KBM-7 (cell line): ENCODE data around the gene DCLRE1B.

Source experiments
- DNase-seq: peaks from one replicate; pipeline ENCODE4 v3.0.0-alpha.2; 2015
- in situ Hi-C: fragments of 300-500 bp; cut with MboI; formaldehyde crosslinking; loops from 2 replicates; pipeline ENCODE4 v1.14.3; 2020; ENCODE audit warnings: low sequenced_read_pairs, low pct_unique_long_range_greater_than_20kb, mixed read lengths

Gene DCLRE1B

DNA sequence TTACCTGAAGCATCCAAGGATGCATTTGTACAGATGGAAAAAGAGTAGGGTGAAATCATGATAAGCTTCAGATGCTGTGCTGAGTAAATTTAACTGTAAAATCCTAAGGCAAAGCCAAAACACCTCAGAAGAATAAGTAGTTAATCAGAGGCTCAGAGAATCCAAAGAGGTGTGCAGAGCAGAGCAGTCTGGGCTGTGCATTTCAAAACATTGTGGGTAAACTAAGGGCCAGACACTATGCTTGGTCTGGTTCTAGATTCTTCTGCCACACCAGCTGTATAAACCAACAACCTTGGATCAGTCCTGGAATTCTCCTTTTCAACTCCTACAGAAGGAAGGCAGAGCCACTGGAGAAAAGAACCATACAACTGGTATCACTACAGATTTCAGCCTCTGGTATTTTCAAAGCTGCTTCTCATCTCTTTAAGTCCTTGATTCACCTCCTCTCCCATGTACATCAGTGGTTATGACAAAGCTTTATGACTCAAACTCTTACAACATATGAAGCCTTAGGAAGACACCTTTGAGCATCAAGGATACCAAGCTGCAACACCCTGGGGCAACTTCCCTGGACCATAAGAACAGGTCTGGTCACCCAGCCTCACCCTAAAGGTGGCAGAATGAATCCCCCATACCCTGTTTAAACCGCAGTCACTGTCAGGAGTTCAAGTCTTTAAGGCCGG lies 12.4 kb downstream of the DCLRE1B start:
- in situ Hi-C loops = no loop called here
- no peak for DNase-seq

- DNase-seq = no peak
- in situ Hi-C loops = no loop called here
Measured at GRCh38 chr1:113918243-113918642, 13.1 kb downstream of the DCLRE1B start.

DNA sequence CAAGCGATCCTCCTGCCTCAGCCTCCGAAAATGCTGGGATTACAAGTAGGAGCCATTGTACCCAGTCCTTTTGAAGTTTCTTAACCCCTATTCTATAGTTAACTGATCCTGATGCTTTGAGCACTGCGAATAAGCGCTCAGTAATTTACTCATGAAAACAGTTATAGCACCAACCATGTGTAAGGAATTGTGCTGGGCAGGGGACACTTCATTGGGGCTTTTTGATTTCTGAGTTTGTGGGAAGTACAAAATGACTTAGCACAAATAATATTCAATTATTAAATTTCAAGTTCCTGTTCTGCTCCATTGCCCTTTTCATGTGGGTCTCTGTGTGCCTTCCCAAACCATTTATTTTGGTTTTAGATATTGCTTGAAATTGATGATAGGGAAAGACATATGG lies 17.8 kb downstream of the DCLRE1B start:
- no peak for DNase-seq
- in situ Hi-C loops = no loop called here

DNA sequence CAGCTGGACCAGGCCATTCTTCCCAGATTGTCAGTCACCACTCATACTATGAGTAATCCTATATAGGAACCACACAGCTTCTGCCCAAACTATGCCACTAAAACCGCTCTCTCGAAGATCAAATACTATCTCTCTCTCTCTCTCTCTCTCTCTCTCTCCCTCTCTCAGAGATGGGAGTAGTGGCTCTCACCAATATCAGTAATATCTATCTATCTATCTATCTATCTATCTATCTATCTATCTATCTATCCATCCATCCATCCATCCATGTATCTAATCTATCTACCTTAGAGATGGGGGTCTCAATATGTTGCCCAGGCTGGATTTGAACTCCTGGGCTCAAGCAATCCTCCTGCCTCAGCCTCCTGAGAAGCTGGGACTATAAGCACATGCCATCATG lies 19.3 kb downstream of the DCLRE1B start:
- DNase-seq = no peak
- in situ Hi-C loops = no loop called here

DNA sequence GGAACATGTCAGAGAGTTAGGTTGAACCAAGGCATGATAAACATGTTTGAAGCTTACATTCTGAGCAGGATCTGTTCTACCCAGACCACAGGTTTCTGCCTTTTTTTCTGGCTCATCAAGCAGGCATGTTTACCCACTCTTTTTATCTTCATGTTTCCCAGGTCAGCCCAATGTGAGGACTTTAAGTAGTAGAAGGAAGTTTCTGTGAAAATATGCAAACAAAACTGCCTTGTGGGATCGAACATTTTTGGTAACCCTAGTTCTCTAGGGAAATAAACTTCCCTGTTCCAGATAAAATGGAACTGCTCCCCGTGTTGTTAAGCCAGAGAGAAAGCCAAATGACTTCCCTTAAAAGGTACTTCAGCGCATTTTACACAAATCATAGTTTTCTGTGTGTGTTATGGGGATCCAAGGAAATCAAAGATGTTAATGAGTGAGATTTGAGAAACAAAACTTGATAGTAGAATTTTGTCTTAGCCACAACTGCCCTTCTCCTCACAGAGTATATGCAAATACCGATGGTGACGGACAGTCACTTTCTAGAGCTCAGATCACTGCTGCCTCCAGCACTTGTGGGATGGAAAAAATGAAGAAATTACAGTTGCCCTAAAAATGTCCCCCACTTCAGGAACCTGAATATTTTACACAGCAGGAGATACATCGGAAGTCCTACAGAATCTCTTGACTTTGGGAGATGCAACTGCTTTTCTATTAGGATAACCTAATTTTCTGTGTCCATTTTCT lies 23.2 kb downstream of the DCLRE1B start:
- in situ Hi-C loops = no loop called here
- peak; percentile 44 for DNase-seq

- DNase-seq = peak; percentile 93
- in situ Hi-C loops = no loop called here
Measured at GRCh38 chr1:113928941-113929749, 24.0 kb downstream of the DCLRE1B start, which contains the start of gene HIPK1. Gene HIPK1, plus strand, starts transcription at chr1:113929324.

GRCh38 chr1:113929750-113930498 lies 24.8 kb downstream of the DCLRE1B start:
- in situ Hi-C loops = no loop called here
- peak; percentile 62 for DNase-seq

- peak; percentile 71 for DNase-seq
Measured at GRCh38 chr1:113930499-113931161, 25.5 kb downstream of the DCLRE1B start.

DNA sequence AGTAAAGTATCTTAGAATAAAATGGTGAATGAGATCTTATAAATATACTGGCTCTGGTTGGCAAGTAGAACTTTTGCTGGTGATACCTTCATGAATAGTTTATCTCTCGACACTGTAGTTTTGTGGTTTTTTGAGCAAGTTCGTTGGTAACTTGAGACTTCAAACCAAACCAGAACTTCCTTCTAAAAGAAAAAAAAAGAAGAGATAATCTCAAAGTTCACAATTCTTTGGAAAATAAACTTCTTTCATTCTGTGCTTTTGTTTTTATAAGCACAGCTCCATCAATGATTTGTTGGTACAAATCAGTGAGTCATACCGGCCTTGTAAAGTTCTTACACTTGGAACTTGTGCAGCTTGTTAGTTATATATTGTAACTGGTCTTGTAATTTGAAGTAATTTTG lies 26.3 kb downstream of the DCLRE1B start:
- DNase-seq = peak; percentile 80
- in situ Hi-C loops = no loop called here

More at GRCh38 chr1:113930499-113931161, 25.5 kb downstream of the DCLRE1B start:
- in situ Hi-C loops = no loop called here

DNA sequence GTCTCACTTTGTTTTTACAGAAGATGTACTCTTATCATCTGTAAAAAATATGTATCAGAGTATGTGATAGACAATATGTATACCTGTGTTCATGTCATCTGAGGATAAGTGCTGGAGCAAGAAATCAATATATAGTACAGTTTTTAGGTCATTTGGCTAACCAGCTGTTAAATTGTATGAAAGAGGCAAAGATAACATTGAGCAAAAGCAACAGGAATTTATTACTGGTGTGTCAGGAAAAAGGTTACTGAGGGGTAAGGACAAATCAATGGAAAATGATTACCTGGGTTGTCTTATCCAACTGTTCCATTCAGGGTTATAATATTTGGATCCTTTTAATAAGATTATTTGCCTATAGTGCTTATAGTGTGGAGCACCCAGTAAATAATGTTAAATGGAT lies 28.9 kb downstream of the DCLRE1B start:
- DNase-seq = no peak
- in situ Hi-C loops = no loop called here

DNA sequence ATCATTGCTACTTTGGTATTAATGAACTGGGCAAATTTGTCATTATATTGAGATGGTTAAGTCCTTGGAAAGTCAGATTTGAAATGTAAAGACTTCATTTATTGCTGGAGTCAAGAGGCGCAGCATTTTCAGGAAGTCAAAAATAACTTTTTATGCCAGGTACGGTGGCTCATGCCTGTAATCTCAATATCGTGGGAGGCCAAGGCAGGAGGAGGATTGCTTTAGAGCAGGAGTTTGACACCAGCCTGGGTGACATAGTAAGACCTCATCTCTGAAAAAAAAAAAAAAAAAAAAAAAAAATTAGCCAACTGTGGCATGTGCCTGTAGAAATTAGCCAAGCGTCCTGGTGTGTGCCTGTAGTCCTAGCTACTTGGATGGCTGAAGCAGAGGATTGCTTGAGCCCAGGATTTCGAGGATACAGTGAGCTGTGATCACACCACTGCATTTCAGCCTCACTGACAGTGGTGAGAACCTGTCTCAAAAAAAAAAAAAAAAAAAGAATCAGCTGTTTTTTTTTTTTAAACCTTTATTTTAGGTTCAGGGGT lies 29.5 kb downstream of the DCLRE1B start:
- in situ Hi-C loops = no loop called here
- no peak for DNase-seq

DNA sequence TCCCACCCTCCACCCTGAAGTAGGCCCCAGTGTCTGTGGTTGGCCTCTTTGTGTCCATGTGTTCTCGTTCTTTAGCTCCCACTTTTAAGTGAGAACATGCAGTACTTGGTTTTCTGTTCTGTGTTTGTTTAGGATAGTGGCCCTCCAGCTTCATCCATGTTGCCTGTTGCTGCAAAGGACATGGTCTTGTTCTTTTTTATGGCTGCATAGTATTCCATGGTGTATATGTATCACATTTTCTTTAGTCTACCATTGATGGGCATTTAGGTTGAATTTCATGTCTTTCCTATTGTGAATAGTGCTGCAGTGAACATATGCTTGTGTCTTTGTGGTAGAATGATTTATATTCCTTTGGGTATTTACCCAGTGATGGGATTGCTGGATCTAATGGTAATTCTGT lies 30.1 kb downstream of the DCLRE1B start:
- in situ Hi-C loops = no loop called here
- DNase-seq = no peak

GRCh38 chr1:113935970-113936369 lies 30.8 kb downstream of the DCLRE1B start:
- in situ Hi-C loops = no loop called here
- DNase-seq = no peak

DNA sequence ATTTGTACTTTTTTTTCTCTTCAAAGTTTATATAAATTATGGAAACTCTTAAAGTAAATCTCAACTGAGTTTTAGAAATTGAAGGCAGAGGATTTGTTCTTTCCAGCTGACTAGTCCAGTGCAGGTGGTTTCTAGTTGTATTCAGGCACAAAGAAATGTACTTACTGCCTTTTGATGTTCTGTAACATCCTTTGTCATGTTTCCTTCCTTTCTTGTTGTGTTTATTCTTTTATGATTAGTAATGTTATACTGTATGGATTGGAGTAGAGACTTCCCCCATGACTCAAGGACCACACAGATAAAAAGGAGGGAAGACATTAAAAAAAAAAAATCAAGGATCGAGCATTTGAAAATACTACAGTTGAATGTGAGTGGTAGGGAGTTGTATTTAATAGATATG lies 32.0 kb downstream of the DCLRE1B start:
- in situ Hi-C loops = no loop called here
- DNase-seq = no peak

DNA sequence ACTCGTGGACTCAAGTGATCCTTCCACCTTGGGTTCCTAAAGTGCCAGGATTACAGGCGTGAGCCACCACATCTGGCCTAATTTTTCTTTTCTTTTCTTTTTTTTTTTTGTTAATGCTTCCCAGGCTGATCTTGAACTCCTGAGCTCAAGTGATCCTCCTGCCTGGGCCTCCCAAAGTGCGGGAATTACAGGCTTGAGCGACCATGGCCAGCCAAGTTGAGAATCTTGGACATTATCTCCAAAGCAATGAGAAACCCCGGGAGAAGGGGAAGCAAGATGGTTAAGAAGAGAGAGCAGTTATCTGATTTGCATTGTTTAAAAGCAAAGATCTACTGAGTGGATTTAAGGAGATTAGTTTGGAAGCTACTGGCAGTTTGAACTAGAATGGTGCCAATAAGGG lies 33.1 kb downstream of the DCLRE1B start:
- no peak for DNase-seq
- in situ Hi-C loops = no loop called here

GRCh38 chr1:113940365-113941244 lies 35.5 kb downstream of the DCLRE1B start:
- peak; percentile 68 for DNase-seq
- in situ Hi-C loops = no loop called here

GRCh38 chr1:113941245-113941559 lies 36.1 kb downstream of the DCLRE1B start:
- DNase-seq = no peak
- in situ Hi-C loops = no loop called here

GRCh38 chr1:113942527-113942926 lies 37.4 kb downstream of the DCLRE1B start:
- DNase-seq = no peak
- in situ Hi-C loops = no loop called here
